HFFc6 (cell line): ENCODE data around the gene HBB. TPM values are rescaled to one million over a fixed set of nuclear protein-coding genes. Genes with fewer than 3 reads are reported as not detected.
"Not testable (repeated sequence)": the region's sequence is repeated elsewhere in the genome, so short reads cannot be mapped to it uniquely, and the experiment has no call there.

Experiments used
- DNase-seq: peaks from one replicate; pipeline ENCODE4 v3.0.0-alpha.2; 2018
- H3K27ac Mint-ChIP-seq: 2 replicates; pipeline ENCODE4 v1.8.0; 2020; ENCODE audit warnings: mild to moderate bottlenecking, mixed read lengths
- H3K27me3 Mint-ChIP-seq: 2 replicates; pipeline ENCODE4 v1.8.0; 2021; ENCODE audit warnings: mild to moderate bottlenecking, moderate library complexity, mixed read lengths; ENCODE audit not compliant: insufficient read depth
- H3K36me3 Mint-ChIP-seq: 2 replicates; pipeline ENCODE4 v1.8.0; 2021; ENCODE audit warnings: low read depth, mixed read lengths
- H3K4me1 Mint-ChIP-seq: 2 replicates; pipeline ENCODE4 v1.8.0; 2020; ENCODE audit warnings: low read depth, mixed read lengths
- H3K4me3 Mint-ChIP-seq: 2 replicates; pipeline ENCODE4 v1.8.0; 2020; ENCODE audit warnings: mild to moderate bottlenecking, moderate library complexity, mixed read lengths
- H3K9me3 Mint-ChIP-seq: 2 replicates; pipeline ENCODE4 v1.8.0; 2020; ENCODE audit warnings: mild to moderate bottlenecking, mixed read lengths
- CTCF ChIP-seq: fragments of 200-600 bp; sonication (generic); IDR thresholded peaks from 2 replicates; pipeline ENCODE4 v1.5.0; 2021; ENCODE audit warnings: antibody characterized with exemption, mild to moderate bottlenecking
- total RNA-seq, 6 experiments: library from RNA; stranded (reverse); fragmentation: NEBNext Ultra II Directional; extraction: Animal tissue kit (Norgen Biotek cat#: 25700); gene quantifications; 2 replicates in 1 of 6; 3 replicates in 5 of 6; pipeline ENCODE4 v1.2.3, GENCODE V29; 2021

Gene HBB
- total RNA-seq, 6 experiments from 2014 or later: not detected

DNA sequence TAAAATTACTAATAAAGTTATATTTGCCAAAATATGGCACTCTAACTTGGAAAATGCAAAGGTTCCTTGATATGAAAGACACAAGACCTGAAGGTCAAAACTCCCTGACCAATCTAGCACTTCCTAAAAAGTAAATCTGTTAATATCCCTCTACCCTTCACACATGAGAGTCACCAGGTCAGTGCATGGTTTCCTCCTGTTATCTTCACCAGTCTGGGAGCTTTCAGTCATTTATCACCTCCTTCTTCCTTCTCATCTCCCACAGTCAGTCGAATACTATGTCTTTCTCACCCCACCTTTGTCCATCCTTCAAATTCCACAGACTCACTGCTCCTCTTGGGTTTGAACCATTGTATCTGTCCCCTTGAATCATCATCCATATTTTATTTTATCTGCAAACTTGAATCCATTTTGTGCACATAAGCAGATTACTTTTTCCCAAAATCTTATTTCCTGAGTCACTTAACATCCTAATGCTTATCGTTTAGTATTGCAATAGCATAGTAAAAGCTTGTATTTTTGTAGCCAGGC, 40.2 kb upstream of the HBB start:
- Mint-ChIP-seq H3K36me3 (no peaks in the 10 kb centered on the region), H3K27ac (no peak overlapping the region), H3K4me1 (no peaks in the 10 kb centered on the region), H3K4me3 (no peak overlapping the region), H3K27me3 (no peaks in the 10 kb centered on the region; the same call in 1 of the 2 replicates), H3K9me3 (no peaks in the 10 kb centered on the region)
- TF ChIP-seq CTCF: no peak
- DNase-seq: no peak

DNA sequence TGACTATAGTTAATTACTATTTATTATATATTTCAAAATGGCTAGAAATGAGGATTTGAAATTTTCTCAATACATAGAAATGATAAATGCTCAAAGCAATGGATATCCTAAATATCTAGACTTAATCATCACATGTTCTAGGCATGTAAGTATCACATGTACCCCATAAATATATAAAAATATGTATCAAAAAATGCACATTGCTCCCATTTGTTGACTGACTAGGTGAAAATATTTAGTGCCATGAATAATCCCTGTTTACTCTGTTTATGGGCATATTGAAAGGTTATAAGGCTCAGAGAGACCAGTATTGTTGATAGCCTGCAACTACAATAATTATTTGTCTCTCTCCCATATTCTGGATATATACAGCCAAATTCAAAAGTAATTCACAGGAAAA, 39.7 kb upstream of the HBB start:
- no peak overlapping the region for H3K27ac Mint-ChIP-seq
- no peaks in the 10 kb centered on the region for H3K36me3 Mint-ChIP-seq
- no peaks in the 10 kb centered on the region; the same call in 1 of the 2 replicates for H3K27me3 Mint-ChIP-seq
- no peaks in the 10 kb centered on the region for H3K9me3 Mint-ChIP-seq
- H3K4me3 Mint-ChIP-seq: no peak overlapping the region
- H3K4me1 Mint-ChIP-seq: no peaks in the 10 kb centered on the region
- DNase-seq: no peak
- TF ChIP-seq CTCF: no peak

DNA sequence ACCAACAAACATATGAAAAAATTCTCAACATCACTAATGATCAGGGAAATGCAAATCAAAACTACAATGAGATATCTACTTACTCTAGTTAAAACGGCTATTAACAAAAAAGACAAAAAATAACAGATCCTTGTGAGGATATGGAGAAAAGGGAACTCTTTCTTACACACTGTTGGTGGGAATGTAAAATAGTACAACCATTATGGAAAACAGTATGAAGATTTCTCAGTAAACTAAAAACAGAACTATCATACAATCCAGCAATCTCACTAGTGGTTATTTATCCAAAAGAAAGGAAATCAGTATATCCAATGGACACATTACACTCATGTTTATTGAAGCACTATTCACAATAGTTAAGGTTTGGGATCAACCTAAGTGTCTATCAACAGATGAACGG, 39.0 kb upstream of the HBB start:
- H3K36me3 Mint-ChIP-seq: no peaks in the 10 kb centered on the region
- no peak for DNase-seq
- no peak overlapping the region for H3K4me3 Mint-ChIP-seq
- H3K4me1 Mint-ChIP-seq: no peaks in the 10 kb centered on the region
- no peaks in the 10 kb centered on the region; the same call in 1 of the 2 replicates for H3K27me3 Mint-ChIP-seq
- no peaks in the 10 kb centered on the region for H3K9me3 Mint-ChIP-seq
- H3K27ac Mint-ChIP-seq: no peak overlapping the region
- no peak for TF ChIP-seq CTCF

- Mint-ChIP-seq H3K9me3 (no peaks in the 10 kb centered on the region), H3K4me3 (no peak overlapping the region), H3K36me3 (peaks cover 9% of the 10 kb centered on the region; the same call in 1 of the 2 replicates), H3K27me3 (no peaks in the 10 kb centered on the region; the same call in 1 of the 2 replicates), H3K4me1 (no peaks in the 10 kb centered on the region), H3K27ac (no peak overlapping the region)
- no peak for TF ChIP-seq CTCF
- DNase-seq: no peak
Observed at GRCh38 chr11:5258543-5259262, 31.8 kb upstream of the HBB start.

DNA sequence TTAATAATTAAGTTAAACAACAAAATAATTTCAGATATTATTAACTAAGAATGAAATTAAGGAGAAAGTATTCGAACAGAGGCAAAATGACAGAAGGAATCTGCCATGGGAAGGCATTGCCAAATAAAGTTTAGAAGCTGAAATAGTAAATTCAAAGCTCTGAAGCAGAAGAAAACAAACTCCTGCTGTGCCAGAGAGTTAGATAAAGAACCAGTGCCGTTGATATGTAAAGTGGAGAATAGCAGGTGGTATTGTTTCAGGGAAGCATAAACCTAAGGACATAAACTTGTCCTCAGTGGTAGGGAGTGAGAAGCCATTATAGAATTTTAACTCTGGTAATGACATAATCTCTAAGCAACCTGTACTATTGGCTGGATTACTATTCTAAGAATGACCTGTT, 30.4 kb upstream of the HBB start:
- Mint-ChIP-seq H3K27ac (no peak overlapping the region), H3K9me3 (no peaks in the 10 kb centered on the region), H3K27me3 (peaks cover under 1% of the 10 kb centered on the region), H3K36me3 (peaks cover 9% of the 10 kb centered on the region; the same call in 1 of the 2 replicates), H3K4me3 (no peak overlapping the region), H3K4me1 (peaks cover 7% of the 10 kb centered on the region; the same call in 1 of the 2 replicates)
- DNase-seq: no peak
- TF ChIP-seq CTCF: no peak

- not testable (repeated sequence) for H3K27ac Mint-ChIP-seq, H3K4me3 Mint-ChIP-seq, H3K27me3 Mint-ChIP-seq, H3K36me3 Mint-ChIP-seq, DNase-seq, H3K9me3 Mint-ChIP-seq
- H3K4me1 Mint-ChIP-seq: peaks cover 11% of the 10 kb centered on the region; the same call in 1 of the 2 replicates
Observed at GRCh38 chr11:5254646-5255413, 28.0 kb upstream of the HBB start, which contains the start of gene HBG2. Gene HBG2, minus strand, starts transcription at chr11:5254781. Its CDS starts 53 bp downstream, at chr11:5254728.

GRCh38 chr11:5254023-5254422, 27.2 kb upstream of the HBB start:
- H3K36me3 Mint-ChIP-seq, H3K27ac Mint-ChIP-seq, H3K27me3 Mint-ChIP-seq, H3K9me3 Mint-ChIP-seq, DNase-seq, H3K4me3 Mint-ChIP-seq: not testable (repeated sequence)
- H3K4me1 Mint-ChIP-seq: peaks cover 11% of the 10 kb centered on the region; the same call in 1 of the 2 replicates

DNA sequence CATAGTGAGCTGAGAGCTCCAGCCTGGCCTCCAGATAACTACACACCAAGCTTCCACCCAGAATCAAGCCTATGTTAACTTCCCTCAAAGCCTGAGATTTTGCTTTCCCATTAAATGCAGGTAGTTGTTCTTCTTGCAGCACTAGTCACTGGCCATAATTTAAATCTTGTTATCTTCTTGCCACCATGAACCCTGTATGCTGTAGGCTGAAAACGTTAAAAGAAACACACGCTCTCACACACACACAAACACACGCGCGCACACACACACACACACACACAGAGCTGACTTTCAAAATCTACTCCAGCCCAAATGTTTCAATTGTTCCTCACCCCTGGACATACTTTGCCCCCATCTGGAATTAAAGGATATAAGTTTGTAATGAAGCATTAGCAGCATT, 26.6 kb upstream of the HBB start:
- H3K27ac Mint-ChIP-seq, DNase-seq, H3K36me3 Mint-ChIP-seq, H3K4me3 Mint-ChIP-seq, H3K27me3 Mint-ChIP-seq, H3K9me3 Mint-ChIP-seq: not testable (repeated sequence)
- peaks cover 11% of the 10 kb centered on the region; the same call in 1 of the 2 replicates for H3K4me1 Mint-ChIP-seq
